Measurements from ENCODE around the gene DMAC1. TPM values are rescaled to one million over a fixed set of nuclear protein-coding genes. Genes with fewer than 3 reads are reported as not detected.

Gene DMAC1
- total RNA-seq, 2 experiments from 2014 or later = 58.6 to 61.0 TPM

DNA sequence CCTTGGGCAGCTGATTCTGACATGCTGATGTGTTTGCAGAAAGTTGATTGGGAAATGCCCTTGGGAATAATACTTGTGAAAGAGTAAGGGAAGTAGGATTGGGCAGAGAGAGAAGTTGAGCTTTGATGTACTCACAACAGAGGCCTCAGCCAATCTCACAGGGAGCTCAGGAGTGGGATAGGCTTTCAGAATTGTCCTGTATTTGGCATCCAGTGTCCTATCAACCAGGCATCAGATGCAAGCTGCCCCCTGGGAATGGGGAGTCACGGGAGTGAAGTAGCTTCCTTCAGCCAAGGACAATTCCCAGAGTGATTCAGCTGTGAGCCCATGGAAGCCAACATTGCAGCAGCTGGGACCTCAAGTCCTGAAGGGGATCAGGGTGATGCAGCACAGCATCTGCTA, 39.6 kb downstream of the DMAC1 start:
- peaks cover 6% of the 10 kb centered on the region for H3K36me3 Mint-ChIP-seq (ENCODE audit: low read depth)
- no peak overlapping the region for H3K27ac Mint-ChIP-seq
- no peaks in the 10 kb centered on the region for H3K27me3 Mint-ChIP-seq
- H3K4me1 Mint-ChIP-seq (ENCODE audit: low read depth) = peaks cover 17% of the 10 kb centered on the region
- DNase-seq (no peak), ATAC-seq (no peak)
- TF ChIP-seq, protein P1, sequence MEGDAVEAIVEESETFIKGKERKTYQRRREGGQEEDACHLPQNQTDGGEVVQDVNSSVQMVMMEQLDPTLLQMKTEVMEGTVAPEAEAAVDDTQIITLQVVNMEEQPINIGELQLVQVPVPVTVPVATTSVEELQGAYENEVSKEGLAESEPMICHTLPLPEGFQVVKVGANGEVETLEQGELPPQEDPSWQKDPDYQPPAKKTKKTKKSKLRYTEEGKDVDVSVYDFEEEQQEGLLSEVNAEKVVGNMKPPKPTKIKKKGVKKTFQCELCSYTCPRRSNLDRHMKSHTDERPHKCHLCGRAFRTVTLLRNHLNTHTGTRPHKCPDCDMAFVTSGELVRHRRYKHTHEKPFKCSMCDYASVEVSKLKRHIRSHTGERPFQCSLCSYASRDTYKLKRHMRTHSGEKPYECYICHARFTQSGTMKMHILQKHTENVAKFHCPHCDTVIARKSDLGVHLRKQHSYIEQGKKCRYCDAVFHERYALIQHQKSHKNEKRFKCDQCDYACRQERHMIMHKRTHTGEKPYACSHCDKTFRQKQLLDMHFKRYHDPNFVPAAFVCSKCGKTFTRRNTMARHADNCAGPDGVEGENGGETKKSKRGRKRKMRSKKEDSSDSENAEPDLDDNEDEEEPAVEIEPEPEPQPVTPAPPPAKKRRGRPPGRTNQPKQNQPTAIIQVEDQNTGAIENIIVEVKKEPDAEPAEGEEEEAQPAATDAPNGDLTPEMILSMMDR (IDR thresholded peaks at IDR 0.05) = no peak
- peaks cover 11% of the 10 kb centered on the region for H3K9me3 Mint-ChIP-seq
- ChIA-PET CTCF (no interaction called here), POLR2A (no interaction called here)
- no peak overlapping the region for H3K4me3 Mint-ChIP-seq
- intact Hi-C loops (cut with micrococcal nuclease) = no loop called here

DNA sequence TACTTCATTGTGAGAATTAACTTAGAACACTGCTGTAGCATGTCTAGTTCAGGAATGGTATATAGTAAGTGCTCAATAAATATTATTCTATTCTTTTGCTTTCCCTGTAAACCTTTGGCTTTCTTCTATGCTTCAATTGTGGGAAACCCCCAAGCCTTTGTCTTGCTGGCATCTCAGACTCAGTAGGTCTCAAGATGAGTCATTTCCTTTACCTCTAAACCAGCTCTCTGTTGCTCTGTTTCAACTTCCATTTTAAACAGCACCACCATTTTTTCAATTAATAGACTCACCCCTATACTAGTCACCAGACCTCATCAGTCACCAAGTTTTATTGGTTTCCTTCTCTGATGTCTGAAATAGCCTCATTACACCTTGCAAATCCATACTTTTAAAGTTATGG, 43.5 kb downstream of the DMAC1 start:
- intact Hi-C loops (cut with micrococcal nuclease) = no loop called here
- ChIA-PET POLR2A (interaction anchor here (1.2 kb wide), 1 partner anchor 1000 kb away, joined by 4 read pairs; no protein-coding TSS in a partner anchor), CTCF (interaction anchor here (1.0 to 1.6 kb wide), 2 partner anchors 31 to 186 kb away, joined by 3 to 4 read pairs; no protein-coding TSS in a partner anchor)
- peaks cover 6% of the 10 kb centered on the region for H3K36me3 Mint-ChIP-seq (ENCODE audit: low read depth)
- peaks cover 2% of the 10 kb centered on the region for H3K9me3 Mint-ChIP-seq
- TF ChIP-seq, protein P1 (IDR thresholded peaks at IDR 0.05) = no peak
- H3K27ac Mint-ChIP-seq = peak overlapping the region; percentile 92
- no peaks in the 10 kb centered on the region for H3K27me3 Mint-ChIP-seq
- ATAC-seq (peak; percentile 98), DNase-seq (peak; percentile 49)
- H3K4me3 Mint-ChIP-seq = no peak overlapping the region
- H3K4me1 Mint-ChIP-seq (ENCODE audit: low read depth) = peaks cover 21% of the 10 kb centered on the region

DNA sequence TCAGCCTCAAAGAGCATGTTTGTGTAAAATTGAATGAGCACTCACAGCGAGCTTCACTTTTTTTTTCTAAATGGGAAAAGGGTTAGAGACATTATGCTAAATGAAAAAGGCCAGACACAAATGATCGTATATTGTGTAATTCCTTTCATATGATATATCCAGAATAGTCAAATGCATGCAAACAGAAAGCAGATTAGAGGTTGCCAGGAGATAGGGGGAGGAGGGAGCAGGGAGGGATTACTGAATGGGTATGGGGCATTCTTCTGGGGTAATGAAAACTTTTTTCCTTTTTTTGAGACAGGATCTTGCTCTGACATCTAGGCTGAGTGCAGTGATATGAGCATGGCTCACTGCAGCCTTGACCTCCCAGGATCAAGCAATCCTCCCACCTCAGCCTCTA, 47.1 kb downstream of the DMAC1 start:
- Mint-ChIP-seq H3K36me3 (ENCODE audit: low read depth) (peaks cover 6% of the 10 kb centered on the region), H3K4me1 (ENCODE audit: low read depth) (peaks cover 21% of the 10 kb centered on the region), H3K9me3 (peaks cover 2% of the 10 kb centered on the region), H3K4me3 (no peak overlapping the region), H3K27me3 (peaks cover 3% of the 10 kb centered on the region), H3K27ac (no peak overlapping the region)
- DNase-seq (no peak), ATAC-seq (no peak)
- intact Hi-C loops (cut with micrococcal nuclease) = no loop called here
- ChIA-PET POLR2A (no interaction called here), CTCF (no interaction called here)
- TF ChIP-seq, protein P1 (IDR thresholded peaks at IDR 0.05) = no peak
